PC-9 (cell line): ENCODE measurements around the gene ABCB1. TPM values are rescaled to one million over a fixed set of nuclear protein-coding genes. Genes with fewer than 3 reads are reported as not detected.

ENCODE experiments used
- Bru-seq: library from RNA; stranded (reverse); fragments of 400-500 nt; gene quantifications from one replicate; lab custom pipeline; 2021; lab: Mats Ljungman, UMichigan
- BruChase-seq, 2 experiments: library from RNA; stranded (reverse); fragments of 400-500 nt; gene quantifications; one replicate each; lab custom pipeline; 2021; lab: Mats Ljungman, UMichigan
- BruUV-seq: library from RNA; stranded (reverse); fragments of 400-500 nt; replicated peaks from 2 replicates; lab custom pipeline; 2021; lab: Mats Ljungman, UMichigan
- CTCF ChIA-PET: fragments of 300-600 bp; sonication (Branson Sonifier 250); formaldehyde crosslinking; loops from one replicate; lab custom pipeline; 2022; ENCODE audit warnings: antibody characterized with exemption; lab: Charles Lee
- POLR2A ChIA-PET: fragments of 300-600 bp; sonication (Branson Sonifier 250); formaldehyde crosslinking; loops from one replicate; lab custom pipeline; 2022; ENCODE audit warnings: antibody characterized with exemption; ENCODE audit not compliant: unreplicated experiment; lab: Charles Lee
- DNase-seq, 2 experiments: peaks; one replicate each; pipeline versions ENCODE4 v3.0.0 to v3.0.0-alpha.2; 2015 to 2022; ENCODE audit warnings: mixed read lengths in 1 of 2
- H2AFZ ChIP-seq: fragments of 200-600 bp; sonication (generic); 2 replicates; pipeline ENCODE4 v1.8.1; 2017; ENCODE audit warnings: antibody characterized with exemption
- H3F3A ChIP-seq: fragments of 200-600 bp; sonication (generic); 2 replicates; pipeline ENCODE4 v1.8.1; 2017; ENCODE audit warnings: antibody characterized with exemption, mild to moderate bottlenecking, low read depth; ENCODE audit not compliant: insufficient read depth
- H3K27ac ChIP-seq: fragments of 200-600 bp; sonication (generic); 2 replicates; pipeline ENCODE4 v1.6.1; 2016; ENCODE audit warnings: mixed run types
- H3K27me3 ChIP-seq: fragments of 200-600 bp; sonication (generic); 2 replicates; pipeline ENCODE4 v1.6.1; 2016; ENCODE audit warnings: low read depth, mixed run types; ENCODE audit not compliant: insufficient read depth
- H3K36me3 ChIP-seq: fragments of 200-600 bp; sonication (generic); 2 replicates; pipeline ENCODE4 v1.6.1; 2016; ENCODE audit warnings: low read depth, mixed run types
- H3K4me1 ChIP-seq: fragments of 200-600 bp; sonication (generic); replicated peaks from 2 replicates; pipeline ENCODE4 v1.6.1; 2016; ENCODE audit warnings: mixed run types; ENCODE audit not compliant: insufficient read depth
- H3K4me2 ChIP-seq: fragments of 200-600 bp; sonication (generic); 2 replicates; pipeline ENCODE4 v1.6.1; 2017; ENCODE audit warnings: mixed run types
- H3K4me3 ChIP-seq: fragments of 200-600 bp; sonication (generic); 2 replicates; pipeline ENCODE4 v1.6.1; 2016; ENCODE audit warnings: mixed run types
- H3K79me2 ChIP-seq: fragments of 200-600 bp; sonication (generic); 2 replicates; pipeline ENCODE4 v1.6.1; 2017; ENCODE audit warnings: low read depth, mixed run types
- H3K9me2 ChIP-seq: fragments of 200-600 bp; sonication (generic); 2 replicates; pipeline ENCODE4 v1.8.1; 2017; ENCODE audit warnings: mild to moderate bottlenecking; ENCODE audit not compliant: insufficient read depth
- H3K9me3 ChIP-seq: fragments of 200-600 bp; sonication (generic); 2 replicates; pipeline ENCODE4 v1.8.1; 2016; ENCODE audit warnings: low read depth; ENCODE audit not compliant: insufficient read depth
- H4K20me1 ChIP-seq: fragments of 200-600 bp; sonication (generic); 2 replicates; pipeline ENCODE4 v1.8.1; 2017; ENCODE audit not compliant: insufficient read depth
- EZH2 ChIP-seq: fragments of 200-600 bp; sonication (generic); IDR thresholded peaks from 2 replicates; pipeline ENCODE4 v1.8.0; 2017; ENCODE audit warnings: antibody characterized with exemption, low read depth
- intact Hi-C: fragments of 100-400 bp; cut with micrococcal nuclease; formaldehyde crosslinking; loops from one replicate; pipeline ENCODE4 v1.10.0; 2022; ENCODE audit not compliant: unreplicated experiment
- long read RNA-seq: library from polyadenylated mRNA; stranded (forward); transcript quantifications from one replicate; pipeline ENCODE4 v2.0.0, GENCODE V29; 2022
- total RNA-seq: library from RNA; stranded (reverse); gene quantifications from 2 replicates; pipeline ENCODE4 v1.2.3, GENCODE V29; 2021
- TF ChIP-seq, protein P1 (sequence below): fragments of 200-600 bp; sonication (generic); conservative IDR thresholded peaks from 2 replicates; pipeline ENCODE4 v1.6.1; 2017; ENCODE audit warnings: mixed run types, antibody characterized with exemption, mild to moderate bottlenecking, moderate library complexity

ABCB1 gene
- total RNA-seq = not detected in 2 replicates
- percentile 2 among the genes with signal in this experiment for Bru-seq, nascent RNA
- BruChase-seq, experiment 1, labeled RNA remaining after a 2-hour chase = percentile 3 among the genes with signal in this experiment
- BruChase-seq, experiment 2, labeled RNA remaining after a 6-hour chase = percentile 2 among the genes with signal in this experiment
- long read RNA-seq = 0 reads

DNA sequence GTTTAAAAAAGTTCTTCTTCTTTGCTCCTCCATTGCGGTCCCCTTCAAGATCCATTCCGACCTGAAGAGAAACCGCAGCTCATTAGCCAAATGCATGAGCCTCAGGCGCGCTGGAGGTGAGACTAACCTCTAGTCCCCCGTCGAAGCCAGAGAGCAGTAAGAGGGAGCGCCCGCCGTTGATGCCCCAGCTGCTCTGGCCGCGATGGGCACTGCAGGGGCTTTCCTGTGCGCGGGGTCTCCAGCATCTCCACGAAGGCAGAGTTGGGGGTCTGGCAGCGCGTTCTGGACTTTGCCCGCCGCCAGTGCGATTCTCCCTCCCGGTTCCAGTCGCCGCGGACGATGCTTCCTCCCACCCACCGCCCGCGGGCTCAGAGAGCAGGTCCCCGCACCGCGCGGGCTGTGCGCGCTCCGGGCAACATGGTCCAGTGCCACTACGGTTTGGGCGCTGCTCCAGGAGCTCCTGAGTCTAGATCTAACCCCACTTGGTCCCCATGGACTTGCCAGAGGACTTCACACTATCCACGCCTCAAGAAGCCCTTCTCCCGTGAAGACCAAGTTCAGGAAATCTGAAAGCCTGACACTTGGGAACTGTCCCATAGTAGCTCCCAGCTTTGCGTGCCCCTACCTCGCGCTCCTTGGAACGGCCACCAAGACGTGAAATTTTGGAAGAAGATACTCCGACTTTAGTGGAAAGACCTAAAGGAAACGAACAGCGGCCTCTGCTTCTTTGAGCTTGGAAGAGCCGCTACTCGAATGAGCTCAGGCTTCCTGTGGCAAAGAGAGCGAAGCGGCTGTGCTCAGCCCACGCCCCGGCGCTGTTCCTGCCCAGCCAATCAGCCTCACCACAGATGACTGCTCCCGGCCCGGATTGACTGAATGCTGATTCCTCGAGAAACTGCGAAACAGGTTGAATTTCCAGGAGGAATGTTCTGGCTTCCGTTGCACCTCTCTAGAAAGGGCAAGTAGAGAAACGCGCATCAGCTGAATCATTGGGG is at the start of gene ABCB1:
TSS of gene ABCB1 (minus strand) at position 755 of the 995 bp plus-strand sequence. CDS start at position 55, 700 bp downstream.
- Histone ChIP-seq H3K4me3 (no peak within 1 kb of the TSS), H3K79me2 (no peaks in the 10 kb centered on the region), H3K4me2 (no peak within 1 kb of the TSS), H4K20me1 (no peaks in the 10 kb centered on the region), H3F3A (no peaks in the 10 kb centered on the region), H3K9me3 (no peaks in the 10 kb centered on the region), H3K27ac (no peak within 1 kb of the TSS), H3K4me1 (no peaks in the 10 kb centered on the region), H3K27me3 (no peaks in the 10 kb centered on the region), H3K9me2 (no peaks in the 10 kb centered on the region), H2AFZ (no peak within 1 kb of the TSS), H3K36me3 (no peaks in the 10 kb centered on the region)
- DNase-seq = no peak
- CTCF ChIA-PET = no interaction called here
- TF ChIP-seq, protein P1, sequence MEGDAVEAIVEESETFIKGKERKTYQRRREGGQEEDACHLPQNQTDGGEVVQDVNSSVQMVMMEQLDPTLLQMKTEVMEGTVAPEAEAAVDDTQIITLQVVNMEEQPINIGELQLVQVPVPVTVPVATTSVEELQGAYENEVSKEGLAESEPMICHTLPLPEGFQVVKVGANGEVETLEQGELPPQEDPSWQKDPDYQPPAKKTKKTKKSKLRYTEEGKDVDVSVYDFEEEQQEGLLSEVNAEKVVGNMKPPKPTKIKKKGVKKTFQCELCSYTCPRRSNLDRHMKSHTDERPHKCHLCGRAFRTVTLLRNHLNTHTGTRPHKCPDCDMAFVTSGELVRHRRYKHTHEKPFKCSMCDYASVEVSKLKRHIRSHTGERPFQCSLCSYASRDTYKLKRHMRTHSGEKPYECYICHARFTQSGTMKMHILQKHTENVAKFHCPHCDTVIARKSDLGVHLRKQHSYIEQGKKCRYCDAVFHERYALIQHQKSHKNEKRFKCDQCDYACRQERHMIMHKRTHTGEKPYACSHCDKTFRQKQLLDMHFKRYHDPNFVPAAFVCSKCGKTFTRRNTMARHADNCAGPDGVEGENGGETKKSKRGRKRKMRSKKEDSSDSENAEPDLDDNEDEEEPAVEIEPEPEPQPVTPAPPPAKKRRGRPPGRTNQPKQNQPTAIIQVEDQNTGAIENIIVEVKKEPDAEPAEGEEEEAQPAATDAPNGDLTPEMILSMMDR = no peak
- no peak for TF ChIP-seq EZH2
- no TSS peak for BruUV-seq
- intact Hi-C loops = no loop called here
- POLR2A ChIA-PET = no interaction called here

DNA sequence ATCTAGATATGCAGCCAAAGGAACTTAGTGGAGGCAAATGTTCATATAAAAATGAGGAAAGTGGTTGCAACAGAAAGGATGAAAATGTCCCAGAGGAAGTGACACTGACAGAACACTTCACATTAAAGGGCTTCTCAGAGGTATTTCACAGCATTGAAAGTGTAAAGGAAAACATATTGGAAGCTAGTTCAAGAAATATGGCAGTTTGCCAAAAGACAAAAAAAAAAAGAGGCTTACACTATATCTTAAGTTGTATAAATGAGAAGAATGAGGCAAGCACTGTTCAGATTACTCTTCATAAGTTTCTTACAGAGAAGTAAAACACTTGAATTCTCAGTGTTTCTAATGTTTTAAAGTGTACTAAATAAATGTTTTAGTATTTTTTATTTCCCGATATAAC is 47.6 kb upstream of the ABCB1 start:
- DNase-seq = no peak
- ChIA-PET CTCF (no interaction called here), POLR2A (no interaction called here)
- Histone ChIP-seq H3K79me2 (no peaks in the 10 kb centered on the region), H3K9me2 (no peaks in the 10 kb centered on the region), H3K36me3 (no peaks in the 10 kb centered on the region), H2AFZ (no peak overlapping the region), H3F3A (no peaks in the 10 kb centered on the region), H3K27ac (no peak overlapping the region), H4K20me1 (no peaks in the 10 kb centered on the region), H3K9me3 (no peaks in the 10 kb centered on the region), H3K4me2 (no peak overlapping the region), H3K4me3 (no peak overlapping the region), H3K4me1 (no peaks in the 10 kb centered on the region), H3K27me3 (no peaks in the 10 kb centered on the region)
- BruUV-seq = no TSS peak
- intact Hi-C loops = no loop called here
- no peak for TF ChIP-seq EZH2
- TF ChIP-seq, protein P1 = no peak

DNA sequence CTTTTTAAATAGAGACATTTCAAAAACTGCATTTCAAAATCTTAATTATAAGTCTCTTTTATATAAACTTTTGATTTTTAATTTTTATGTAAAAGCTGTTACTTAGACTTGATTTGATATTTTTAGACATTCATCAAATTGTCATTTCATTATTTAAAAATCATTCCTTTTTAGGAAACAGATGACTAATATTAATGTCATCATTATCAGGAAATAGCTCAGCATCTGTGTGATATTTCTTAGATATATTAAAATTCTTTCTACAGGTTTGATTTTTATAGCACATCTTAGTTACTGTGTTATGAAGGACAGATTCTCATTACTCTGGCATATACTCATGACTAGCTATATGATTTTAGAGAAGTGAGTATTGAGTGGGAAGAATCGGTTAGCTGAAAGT is 44.8 kb upstream of the ABCB1 start:
- H3K36me3 ChIP-seq = no peaks in the 10 kb centered on the region
- no peak overlapping the region for H3K27ac ChIP-seq
- H3K79me2 ChIP-seq = no peaks in the 10 kb centered on the region
- TF ChIP-seq, protein P1 = no peak
- no peak for TF ChIP-seq EZH2
- BruUV-seq = no TSS peak
- H3K4me1 ChIP-seq = no peaks in the 10 kb centered on the region
- CTCF ChIA-PET = no interaction called here
- POLR2A ChIA-PET = interaction anchor here (0.7 kb wide), 1 partner anchor 1848 kb away, joined by 3 read pairs; no protein-coding TSS in a partner anchor
- no peak for DNase-seq
- H2AFZ ChIP-seq = no peak overlapping the region
- H4K20me1 ChIP-seq = no peaks in the 10 kb centered on the region
- H3K9me2 ChIP-seq = no peaks in the 10 kb centered on the region
- no peak overlapping the region for H3K4me3 ChIP-seq
- intact Hi-C loops = no loop called here
- H3F3A ChIP-seq = no peaks in the 10 kb centered on the region
- H3K9me3 ChIP-seq = no peaks in the 10 kb centered on the region
- no peaks in the 10 kb centered on the region for H3K27me3 ChIP-seq
- no peak overlapping the region for H3K4me2 ChIP-seq
